ENCODE results near the gene EVC. TPM values are rescaled to one million over a fixed set of nuclear protein-coding genes. Genes with fewer than 3 reads are reported as not detected.
A peak's percentile ranks its signal among the peaks of the same experiment; 100 is the strongest.

The EVC gene
- total and polyA plus RNA-seq, 2 of the 4 experiments (the other 2 are of a cell fraction), result 16.8 to 18.9 TPM

DNA sequence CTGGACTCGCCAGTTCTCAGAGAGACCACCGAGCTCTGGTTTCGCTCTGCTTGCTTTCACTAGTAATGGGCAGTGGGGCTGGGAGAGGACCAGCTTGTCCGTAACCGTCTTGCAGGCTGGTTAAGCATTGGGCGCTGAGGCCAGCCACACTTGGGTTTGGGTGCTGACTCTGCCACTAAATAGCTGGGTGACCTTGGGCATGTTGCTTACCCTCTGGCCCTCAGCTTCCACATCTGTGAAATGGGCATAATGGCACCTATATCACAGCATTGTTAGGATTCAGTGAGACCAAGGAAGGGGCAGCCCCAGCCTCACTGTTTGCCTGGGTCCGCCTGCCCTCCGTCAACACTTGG is 43.5 kb downstream of the EVC start:
- peak overlapping the region; percentile 95; the same call in 1 of the 2 replicates for H3K14ac ChIP-seq (replicated peaks; ENCODE audit: low read depth, low read length)
- H4K20me1 ChIP-seq (ENCODE audit: insufficient read depth, low read length), result peaks cover 12% of the 10 kb centered on the region
- peak overlapping the region; percentile 94; the same call in 1 of the 2 replicates for H2BK20ac ChIP-seq (ENCODE audit: low read depth, low read length)
- no peak for ATAC-seq (ENCODE audit: low read depth)
- no peak overlapping the region for H3K4me3 ChIP-seq (ENCODE audit: insufficient read depth, low read depth, low read length)
- no peak overlapping the region; the same call in 1 of the 2 replicates for H3K27ac ChIP-seq (ENCODE audit: insufficient read depth, low read length)
- H3K36me3 ChIP-seq (ENCODE audit: control insufficient read depth, insufficient read depth, low read length), result peaks cover 64% of the 10 kb centered on the region
- H3K4me1 ChIP-seq (ENCODE audit: control insufficient read depth, insufficient read depth, low read length), result peaks cover 52% of the 10 kb centered on the region
- peak overlapping the region; percentile 4; the same call in 1 of the 2 replicates for H4K91ac ChIP-seq (ENCODE audit: insufficient read depth, low read depth, low read length)
- H3K56ac ChIP-seq (ENCODE audit: extremely low read depth, insufficient read depth, low read length), result no peak overlapping the region
- H2BK15ac ChIP-seq (ENCODE audit: low read depth, low read length), result peak overlapping the region; percentile 85; the same call in 1 of the 3 replicates
- H4K5ac ChIP-seq (ENCODE audit: low read depth, low read length), result peak overlapping the region; percentile 68; the same call in 1 of the 2 replicates
- H3K4ac ChIP-seq (ENCODE audit: low read depth, low read length), result peak overlapping the region; percentile 97
- H2AK5ac ChIP-seq (ENCODE audit: low read depth, low read length), result peak overlapping the region; percentile 86
- H3K79me1 ChIP-seq (ENCODE audit: low read depth in 1 of 2, low read length in 2 of 2), result peaks cover 19 to 76% of the 10 kb centered on the region in 2 experiments
- no peak for DNase-seq
- no peak overlapping the region for H2AFZ ChIP-seq (replicated peaks; ENCODE audit: low read length, poor library complexity)
- CTCF ChIA-PET, result interaction anchor here (1.5 kb wide), 1 partner anchor 17 kb away, joined by 6 read pairs; no protein-coding TSS in a partner anchor
- H2BK5ac ChIP-seq (ENCODE audit: low read depth, low read length, poor library complexity, severe bottlenecking), result peak overlapping the region; percentile 93
- no TSS peak for BruUV-seq (replicated peaks)
- H3K9me3 ChIP-seq (ENCODE audit: control insufficient read depth, insufficient read depth, low read length), result no peaks in the 10 kb centered on the region
- dilution Hi-C loops (cut with HindIII; ENCODE audit: low sequenced_read_pairs, unreplicated experiment), result no loop called here
- H3K9ac ChIP-seq (ENCODE audit: low read depth, low read length), result no peak overlapping the region
- H3K23ac ChIP-seq (ENCODE audit: low read depth, low read length), result peak overlapping the region; percentile 95; the same call in 1 of the 2 replicates
- peaks cover 50% of the 10 kb centered on the region for H3K9me1 ChIP-seq (ENCODE audit: insufficient read depth, low read length)
- WGBS, 2 experiments (ENCODE audit: extremely low coverage in 2 of 2, insufficient read length in 1 of 2), result 97% methylated on average over 5 of the region's 8 CpGs; no CpG with 5 or more reads in 1 of the 2 experiments
- H4K8ac ChIP-seq (ENCODE audit: low read depth in 2 of 2, low read length in 2 of 2), result peak overlapping the region in 1 of 2 experiments; percentile 90; a peak in 3 of 4 replicates
- intact Hi-C loops (cut with micrococcal nuclease), result no loop called here
- POLR2A ChIA-PET (ENCODE audit: unreplicated experiment), result no interaction called here
- no peak overlapping the region for H3K4me2 ChIP-seq (ENCODE audit: low read depth, low read length)
- H2BK120ac ChIP-seq (ENCODE audit: low read depth, low read length), result peak overlapping the region; percentile 95; the same call in 1 of the 2 replicates
- TF ChIP-seq, protein P1, sequence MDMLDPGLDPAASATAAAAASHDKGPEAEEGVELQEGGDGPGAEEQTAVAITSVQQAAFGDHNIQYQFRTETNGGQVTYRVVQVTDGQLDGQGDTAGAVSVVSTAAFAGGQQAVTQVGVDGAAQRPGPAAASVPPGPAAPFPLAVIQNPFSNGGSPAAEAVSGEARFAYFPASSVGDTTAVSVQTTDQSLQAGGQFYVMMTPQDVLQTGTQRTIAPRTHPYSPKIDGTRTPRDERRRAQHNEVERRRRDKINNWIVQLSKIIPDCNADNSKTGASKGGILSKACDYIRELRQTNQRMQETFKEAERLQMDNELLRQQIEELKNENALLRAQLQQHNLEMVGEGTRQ (IDR thresholded peaks at IDR 0.05; ENCODE audit: low read depth, low read length), result no peak
- TF ChIP-seq MXI1 (IDR thresholded peaks at IDR 0.05; ENCODE audit: borderline replicate concordance, low read depth, low read length) (no peak), CEBPB (IDR thresholded peaks at IDR 0.05; ENCODE audit: low read depth, low read length) (no peak), MAFK (IDR thresholded peaks at IDR 0.05; ENCODE audit: low read depth, low read length) (no peak), CHD1 (IDR thresholded peaks at IDR 0.05; ENCODE audit: low read depth, low read length) (no peak), RFX5 (IDR thresholded peaks at IDR 0.05; ENCODE audit: low read depth, low read length) (no peak), NFE2L2 (IDR thresholded peaks at IDR 0.05; ENCODE audit: low read depth, low read length) (no peak), MAZ (IDR thresholded peaks at IDR 0.05; ENCODE audit: borderline replicate concordance, low read depth, low read length) (no peak), POLR2A (IDR thresholded peaks at IDR 0.05; ENCODE audit: low read depth, low read length) (no peak)
- TF ChIP-seq, protein P2, sequence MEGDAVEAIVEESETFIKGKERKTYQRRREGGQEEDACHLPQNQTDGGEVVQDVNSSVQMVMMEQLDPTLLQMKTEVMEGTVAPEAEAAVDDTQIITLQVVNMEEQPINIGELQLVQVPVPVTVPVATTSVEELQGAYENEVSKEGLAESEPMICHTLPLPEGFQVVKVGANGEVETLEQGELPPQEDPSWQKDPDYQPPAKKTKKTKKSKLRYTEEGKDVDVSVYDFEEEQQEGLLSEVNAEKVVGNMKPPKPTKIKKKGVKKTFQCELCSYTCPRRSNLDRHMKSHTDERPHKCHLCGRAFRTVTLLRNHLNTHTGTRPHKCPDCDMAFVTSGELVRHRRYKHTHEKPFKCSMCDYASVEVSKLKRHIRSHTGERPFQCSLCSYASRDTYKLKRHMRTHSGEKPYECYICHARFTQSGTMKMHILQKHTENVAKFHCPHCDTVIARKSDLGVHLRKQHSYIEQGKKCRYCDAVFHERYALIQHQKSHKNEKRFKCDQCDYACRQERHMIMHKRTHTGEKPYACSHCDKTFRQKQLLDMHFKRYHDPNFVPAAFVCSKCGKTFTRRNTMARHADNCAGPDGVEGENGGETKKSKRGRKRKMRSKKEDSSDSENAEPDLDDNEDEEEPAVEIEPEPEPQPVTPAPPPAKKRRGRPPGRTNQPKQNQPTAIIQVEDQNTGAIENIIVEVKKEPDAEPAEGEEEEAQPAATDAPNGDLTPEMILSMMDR (conservative IDR thresholded peaks at IDR 0.05; ENCODE audit: low read depth, low read length), result no peak
- TF ChIP-seq, protein P3, sequence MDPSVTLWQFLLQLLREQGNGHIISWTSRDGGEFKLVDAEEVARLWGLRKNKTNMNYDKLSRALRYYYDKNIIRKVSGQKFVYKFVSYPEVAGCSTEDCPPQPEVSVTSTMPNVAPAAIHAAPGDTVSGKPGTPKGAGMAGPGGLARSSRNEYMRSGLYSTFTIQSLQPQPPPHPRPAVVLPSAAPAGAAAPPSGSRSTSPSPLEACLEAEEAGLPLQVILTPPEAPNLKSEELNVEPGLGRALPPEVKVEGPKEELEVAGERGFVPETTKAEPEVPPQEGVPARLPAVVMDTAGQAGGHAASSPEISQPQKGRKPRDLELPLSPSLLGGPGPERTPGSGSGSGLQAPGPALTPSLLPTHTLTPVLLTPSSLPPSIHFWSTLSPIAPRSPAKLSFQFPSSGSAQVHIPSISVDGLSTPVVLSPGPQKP (IDR thresholded peaks at IDR 0.05; ENCODE audit: borderline replicate concordance, low read depth, low read length), result no peak
- in situ Hi-C loops (cut with MboI; ENCODE audit: low sequenced_read_pairs), result no loop called here
- no peaks in the 10 kb centered on the region for H3K27me3 ChIP-seq (ENCODE audit: control insufficient read depth, insufficient read depth, low read length)
- H2AK9ac ChIP-seq (replicated peaks; ENCODE audit: low read depth, low read length, poor library complexity), result peak overlapping the region; percentile 93
- no peak overlapping the region; the same call in 1 of the 2 replicates for H3K18ac ChIP-seq (ENCODE audit: low read depth, low read length)

All from IMR-90 (cell line).